ENCODE results near the gene B3GNT3.
A peak's percentile ranks its signal among the peaks of the same experiment; 100 is the strongest.

Gene B3GNT3, protein sequence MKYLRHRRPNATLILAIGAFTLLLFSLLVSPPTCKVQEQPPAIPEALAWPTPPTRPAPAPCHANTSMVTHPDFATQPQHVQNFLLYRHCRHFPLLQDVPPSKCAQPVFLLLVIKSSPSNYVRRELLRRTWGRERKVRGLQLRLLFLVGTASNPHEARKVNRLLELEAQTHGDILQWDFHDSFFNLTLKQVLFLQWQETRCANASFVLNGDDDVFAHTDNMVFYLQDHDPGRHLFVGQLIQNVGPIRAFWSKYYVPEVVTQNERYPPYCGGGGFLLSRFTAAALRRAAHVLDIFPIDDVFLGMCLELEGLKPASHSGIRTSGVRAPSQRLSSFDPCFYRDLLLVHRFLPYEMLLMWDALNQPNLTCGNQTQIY

DNA sequence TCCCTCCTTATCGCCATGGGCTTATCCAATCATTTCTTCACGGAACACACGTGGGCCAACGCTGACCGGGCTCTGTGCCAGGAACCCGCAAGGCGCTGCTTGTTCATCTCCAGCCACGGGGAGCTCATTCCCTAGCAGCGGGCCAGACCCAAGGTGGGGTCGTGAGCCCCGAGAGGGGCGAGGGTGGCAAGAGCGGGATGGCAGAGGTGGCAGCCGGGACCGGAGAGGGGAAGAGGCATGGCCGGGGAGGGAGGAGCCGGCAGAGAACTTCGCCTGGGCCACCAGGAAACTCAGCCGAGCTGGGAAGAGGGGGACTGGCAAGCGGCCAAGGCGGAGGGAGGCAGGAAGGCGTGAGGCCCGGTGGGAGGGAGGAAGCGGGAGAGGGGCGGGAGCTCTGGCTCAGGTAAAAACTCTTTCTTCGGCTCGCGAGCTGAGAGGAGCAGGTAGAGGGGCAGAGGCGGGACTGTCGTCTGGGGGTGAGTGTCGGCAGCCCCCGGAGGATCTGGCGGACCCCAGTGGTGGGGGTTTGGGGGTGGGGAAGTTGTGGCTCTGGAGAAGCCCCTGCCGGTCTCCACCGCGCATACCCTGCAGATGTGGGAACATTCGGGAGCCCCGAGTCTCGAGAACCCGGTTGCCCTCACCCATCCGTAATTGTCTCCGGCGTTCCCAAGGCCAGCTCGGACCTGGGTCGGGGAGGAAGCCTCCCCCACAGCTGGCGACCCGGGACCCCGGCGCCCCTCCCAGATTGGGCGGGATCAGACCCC, at the start of gene B3GNT3:
Gene B3GNT3, plus strand, starts transcription at position 408 of the 764 bp plus-strand sequence. CDS start 12,670 bp downstream, outside the sequence.
- no peak for DNase-seq (ENCODE audit: extremely low read depth in 1 of 2, low read depth in 1 of 2)

- DNase-seq (ENCODE audit: extremely low read depth in 1 of 2, low read depth in 1 of 2): peak; percentile 78 to 91
Observed at GRCh38 chr19:17747205-17748098, 47.5 kb upstream of the B3GNT3 start.

DNA sequence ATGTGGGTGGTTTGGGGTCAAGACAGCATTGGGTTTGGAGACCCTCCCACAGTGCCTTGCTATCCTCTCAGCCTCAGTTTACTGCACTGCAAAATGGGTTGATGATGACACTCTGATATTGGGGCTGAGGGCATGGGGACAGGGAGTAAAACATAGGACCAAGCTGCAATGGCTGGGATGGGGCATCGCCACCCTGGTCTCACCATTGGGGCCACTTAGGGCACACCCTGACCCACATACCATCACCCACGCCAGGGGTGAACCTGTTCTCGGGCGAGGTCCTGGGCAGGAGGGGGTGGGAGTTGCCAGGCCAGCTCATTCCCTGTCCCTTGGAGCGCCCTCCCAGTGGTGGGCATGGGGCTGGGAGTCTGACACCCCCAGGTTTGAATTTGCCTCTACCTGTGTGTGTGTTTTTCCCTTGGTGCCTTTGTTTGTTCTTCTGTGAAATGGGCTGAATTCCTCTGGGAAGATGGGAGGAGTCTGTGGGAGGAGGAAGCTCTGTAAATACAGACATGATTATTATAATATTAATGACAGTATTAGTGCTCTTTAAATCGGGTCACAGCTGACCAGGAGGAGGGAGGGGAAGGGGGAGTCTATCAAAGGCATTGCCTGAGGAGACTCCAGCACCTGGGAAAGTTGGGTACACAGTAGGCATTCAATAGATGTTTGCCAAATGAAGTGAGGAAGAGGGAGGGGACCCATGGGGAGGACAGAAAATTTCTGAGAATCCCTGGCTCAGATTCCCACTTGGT, 45.9 kb upstream of the B3GNT3 start:
- no peak for DNase-seq (ENCODE audit: extremely low read depth in 1 of 2, low read depth in 1 of 2)

GRCh38 chr19:17749912-17750317, 45.0 kb upstream of the B3GNT3 start:
- no peak for DNase-seq (ENCODE audit: extremely low read depth in 1 of 2, low read depth in 1 of 2)

DNA sequence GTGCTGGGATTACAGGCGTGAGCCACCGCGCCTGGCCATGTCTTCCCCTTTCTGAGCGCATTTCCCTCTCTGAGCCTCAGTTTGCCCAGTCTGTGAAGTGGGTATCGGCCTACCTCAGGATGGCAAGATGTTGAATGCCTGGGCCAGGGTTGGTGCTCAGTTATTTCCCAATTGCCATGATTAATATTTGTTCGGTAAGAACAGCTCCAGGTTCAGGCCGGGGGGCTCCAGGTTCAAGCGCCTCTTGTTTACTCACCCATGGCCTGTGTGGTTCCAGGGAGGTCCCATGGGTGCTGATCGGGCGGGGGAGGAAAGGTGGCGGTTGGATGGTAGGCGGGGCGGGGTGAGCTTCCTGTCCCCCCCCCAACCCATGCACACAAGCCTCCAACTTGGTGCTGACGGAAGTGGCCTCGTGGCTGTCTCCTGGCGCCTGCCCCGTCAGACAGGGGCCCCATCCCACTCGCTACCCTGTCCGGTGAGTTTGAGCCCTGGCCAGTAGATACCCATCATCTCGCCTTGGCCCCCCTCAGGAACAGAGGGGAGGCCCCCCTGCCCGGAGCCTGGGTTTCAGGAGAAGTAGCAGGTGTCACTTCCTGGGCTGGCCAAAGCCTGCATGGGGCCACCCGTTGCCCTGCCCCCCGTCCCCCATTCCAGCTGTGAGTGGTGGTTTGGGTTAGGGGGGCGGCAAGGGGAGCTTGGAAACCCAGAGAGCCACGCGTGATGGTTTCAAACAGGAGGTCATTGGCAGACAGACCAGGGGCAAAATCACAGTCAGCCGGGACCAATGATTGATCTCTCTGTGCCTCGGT, 43.6 kb upstream of the B3GNT3 start, which contains the start of gene FCHO1:
Gene FCHO1, plus strand, starts transcription at position 375 of the 809 bp plus-strand sequence. CDS start 3,688 bp downstream, outside the sequence.
- DNase-seq (ENCODE audit: extremely low read depth in 1 of 2, low read depth in 1 of 2): peak; percentile 71 to 79

GRCh38 chr19:17751912-17752273, 43.0 kb upstream of the B3GNT3 start:
- no peak for DNase-seq (ENCODE audit: extremely low read depth in 1 of 2, low read depth in 1 of 2)

GRCh38 chr19:17752865-17753639, 41.9 kb upstream of the B3GNT3 start:
- DNase-seq (ENCODE audit: extremely low read depth in 1 of 2, low read depth in 1 of 2): no peak

DNA sequence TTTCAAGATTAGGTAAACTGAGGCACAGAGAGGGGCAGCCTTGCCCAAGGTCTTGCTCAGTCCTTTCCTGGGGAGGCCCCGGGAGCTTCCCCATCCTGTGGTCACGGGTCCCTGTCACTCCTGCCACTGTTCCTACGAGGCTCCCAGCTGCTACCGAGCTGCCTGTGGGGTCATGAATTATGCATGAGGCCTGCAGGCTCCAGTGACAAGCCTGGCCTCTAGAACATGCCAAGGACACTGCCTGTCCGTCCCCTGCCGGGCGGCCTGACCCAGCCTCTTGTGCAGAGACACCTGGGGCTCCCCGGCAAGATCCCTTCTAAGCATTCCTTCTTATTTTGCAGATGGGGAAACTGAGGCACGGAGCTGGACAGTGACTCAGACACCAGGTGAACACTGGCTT, 41.0 kb upstream of the B3GNT3 start:
- no peak for DNase-seq (ENCODE audit: extremely low read depth in 1 of 2, low read depth in 1 of 2)

- DNase-seq (ENCODE audit: extremely low read depth in 1 of 2, low read depth in 1 of 2): no peak
Observed at GRCh38 chr19:17754634-17755442, 40.1 kb upstream of the B3GNT3 start.

DNA sequence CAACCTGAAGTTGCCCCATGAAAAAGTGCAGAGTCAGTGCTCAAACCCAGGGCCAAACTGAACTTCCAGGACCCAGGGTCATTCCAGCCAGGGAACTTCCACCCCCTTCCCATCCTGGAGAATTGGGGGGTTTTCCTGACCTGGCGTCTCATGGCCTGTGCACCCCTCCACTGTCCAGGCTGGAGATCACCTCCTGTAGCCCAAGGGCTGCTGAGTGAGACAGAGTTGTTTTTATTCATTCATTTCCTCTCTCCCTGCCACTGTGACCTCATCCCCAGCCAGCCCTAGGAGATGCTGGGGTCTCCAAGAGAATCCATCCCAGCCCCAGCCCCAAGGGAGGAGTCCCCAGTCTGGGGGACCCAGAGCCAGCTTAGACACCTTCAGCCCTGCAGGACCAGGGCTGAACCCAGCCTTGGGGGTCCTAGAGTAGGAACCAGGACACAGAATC, 39.5 kb upstream of the B3GNT3 start:
- DNase-seq (ENCODE audit: extremely low read depth in 1 of 2, low read depth in 1 of 2): no peak

DNA sequence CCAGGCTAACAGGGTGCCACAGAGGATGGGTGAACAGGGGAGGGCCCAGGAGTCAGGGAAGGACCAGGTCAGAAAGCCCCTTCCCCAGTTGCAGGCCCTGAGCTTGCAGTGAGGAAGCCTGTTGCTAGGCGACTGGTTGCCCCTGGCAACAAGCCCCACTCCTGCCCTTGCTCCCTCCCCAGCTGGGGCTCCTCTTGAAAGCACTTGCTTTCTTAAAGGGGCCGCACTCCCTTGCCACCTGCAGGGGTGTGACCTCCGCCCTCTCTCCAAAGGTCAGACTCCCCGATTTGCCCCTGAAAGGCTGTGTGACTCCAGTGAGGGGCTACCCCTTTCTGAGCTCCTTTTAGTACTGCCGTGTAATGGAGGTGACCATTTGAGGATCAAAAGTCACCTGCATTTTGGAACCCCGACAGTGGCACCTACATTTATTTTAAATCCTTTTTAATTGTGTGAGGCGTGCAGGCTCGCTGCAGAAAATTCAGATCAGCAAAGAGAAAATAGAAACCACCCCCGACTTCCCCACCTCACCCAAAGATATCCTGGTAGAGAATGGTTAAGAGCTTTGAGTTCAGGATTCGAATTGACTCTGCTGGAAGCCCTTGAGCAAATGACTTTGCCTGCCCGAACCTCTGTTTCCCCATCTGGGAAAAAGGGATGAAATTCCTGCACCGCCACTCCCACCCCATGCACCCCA, 38.8 kb upstream of the B3GNT3 start:
- DNase-seq (ENCODE audit: extremely low read depth in 1 of 2, low read depth in 1 of 2): peak in 1 of 2 donors; percentile 13

DNA sequence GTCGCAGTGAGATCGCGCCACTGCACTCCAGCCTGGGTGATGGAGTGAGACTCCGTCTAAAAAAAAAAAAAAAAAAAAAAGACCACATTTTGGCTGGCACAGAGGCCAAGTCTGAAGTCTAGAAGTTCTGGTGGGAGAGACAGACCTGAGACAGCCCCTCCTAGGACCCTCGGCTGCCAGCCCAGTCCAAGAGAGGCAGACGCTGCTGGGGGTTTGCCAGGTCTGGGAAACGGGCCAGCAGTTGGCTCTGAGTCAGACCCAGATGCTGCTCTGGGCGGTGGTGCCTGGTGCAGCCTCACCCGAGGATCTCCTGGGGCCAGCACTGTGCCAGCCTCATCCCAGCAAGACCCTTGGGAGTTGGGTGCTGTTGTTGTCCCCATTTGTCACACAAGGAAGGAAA, 37.8 kb upstream of the B3GNT3 start:
- DNase-seq (ENCODE audit: extremely low read depth in 1 of 2, low read depth in 1 of 2): no peak

DNA sequence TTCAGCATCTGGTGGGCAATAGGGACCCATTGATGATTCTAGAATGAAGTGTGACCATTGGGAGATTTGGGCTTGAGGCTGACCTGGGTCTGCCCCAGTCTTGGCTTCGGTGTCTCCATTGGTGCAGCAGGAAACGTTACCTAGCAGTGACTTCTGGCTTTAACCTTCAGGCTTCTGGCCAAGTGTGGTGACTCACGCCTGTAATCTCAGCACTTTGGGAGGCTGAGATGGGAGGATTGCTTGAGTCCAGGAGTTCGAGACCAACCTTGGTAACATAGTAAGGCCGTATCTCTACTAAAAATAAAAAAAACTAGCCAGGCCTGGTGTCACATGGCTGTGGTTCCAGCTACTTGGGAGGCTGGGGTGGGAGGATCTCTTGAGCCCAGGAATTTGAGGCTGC, 36.4 kb upstream of the B3GNT3 start:
- no peak for DNase-seq (ENCODE audit: extremely low read depth in 1 of 2, low read depth in 1 of 2)

DNA sequence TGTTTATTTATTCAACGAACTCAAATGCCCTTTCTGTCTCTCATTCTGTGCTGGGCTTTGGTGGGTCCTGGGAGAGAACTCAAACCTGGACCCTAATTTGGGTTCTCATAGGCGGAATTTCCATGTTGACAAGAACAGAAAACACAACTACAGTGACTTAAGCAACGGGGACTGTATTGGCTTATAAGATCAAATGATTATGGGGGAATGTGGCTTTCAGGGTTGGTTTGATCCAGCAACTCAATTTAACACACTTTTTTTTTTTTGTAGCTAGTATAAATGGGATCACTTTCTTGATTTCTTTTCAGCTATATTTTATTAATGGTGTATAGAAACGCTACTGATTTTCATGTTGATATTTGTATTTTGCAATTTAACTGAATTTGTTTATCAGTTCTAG, 33.8 kb upstream of the B3GNT3 start:
- DNase-seq (ENCODE audit: extremely low read depth in 1 of 2, low read depth in 1 of 2): no peak

- DNase-seq (ENCODE audit: extremely low read depth in 1 of 2, low read depth in 1 of 2): no peak
Observed at GRCh38 chr19:17762505-17763229, 32.3 kb upstream of the B3GNT3 start.

DNA sequence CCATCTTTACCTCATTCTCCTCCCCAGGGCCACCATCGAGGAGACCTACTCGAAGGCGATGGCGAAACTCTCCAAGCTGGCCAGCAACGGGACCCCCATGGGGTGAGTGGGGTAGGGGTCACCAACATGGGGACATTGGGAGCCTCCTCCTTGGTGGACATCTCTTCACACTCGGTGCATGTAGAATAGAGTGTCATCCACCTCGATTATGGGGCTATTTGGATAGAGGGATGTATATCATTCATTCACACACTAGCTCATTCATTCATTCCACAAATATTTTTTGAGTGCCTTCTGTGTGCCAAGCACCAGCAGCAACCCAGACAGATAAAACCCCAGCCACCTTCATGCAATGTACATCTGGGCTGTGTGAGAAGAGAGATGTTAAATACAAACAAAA, 30.6 kb upstream of the B3GNT3 start:
- DNase-seq (ENCODE audit: extremely low read depth in 1 of 2, low read depth in 1 of 2): no peak
